Small intestine (tissue), 4 donors: ENCODE results near the gene TMX4. TPM values are rescaled to one million over a fixed set of nuclear protein-coding genes. Genes with fewer than 3 reads are reported as not detected.

Experiments
- polyA plus RNA-seq, 4 donors: library from polyadenylated mRNA; stranded (reverse) in 3 of 4; unstranded in 1 of 4; fragments of 200-250 nt in 3 of 4; fragments of 120-200 nt in 1 of 4; gene quantifications; one replicate each; pipeline versions ENCODE4 v1.2.1 to v1.2.3, GENCODE V29; 2013
- donor health status: healthy with polysubstance abuse.
- donor health status: Bipolar disorder and iron deficiency.
- donor health status: healthy.

TMX4 gene
- polyA plus RNA-seq, 4 donors, result 4.7 to 17.9 (median 10.7) TPM

Other genes with a start within 250 kb of the TMX4 start
- gene HAO1, start 79.3 kb downstream of the TMX4 start, polyA plus RNA-seq, result under 1 TPM in 1 of 4 donors, not detected in 3; 0.04 TPM
- gene PLCB1, start 112.5 kb upstream of the TMX4 start, polyA plus RNA-seq, result 1 to 10 TPM; 1.8 to 5.4 (median 2.0) TPM